ENCODE results near the gene HSPA8. TPM values are rescaled to one million over a fixed set of nuclear protein-coding genes. Genes with fewer than 3 reads are reported as not detected.
"Not testable (repeated sequence)": the region's sequence is repeated elsewhere in the genome, so short reads cannot be mapped to it uniquely, and the experiment has no call there.

Gene HSPA8
- total and polyA plus RNA-seq, 2 experiments from 2014 or later = 826 to 2,903 TPM

DNA sequence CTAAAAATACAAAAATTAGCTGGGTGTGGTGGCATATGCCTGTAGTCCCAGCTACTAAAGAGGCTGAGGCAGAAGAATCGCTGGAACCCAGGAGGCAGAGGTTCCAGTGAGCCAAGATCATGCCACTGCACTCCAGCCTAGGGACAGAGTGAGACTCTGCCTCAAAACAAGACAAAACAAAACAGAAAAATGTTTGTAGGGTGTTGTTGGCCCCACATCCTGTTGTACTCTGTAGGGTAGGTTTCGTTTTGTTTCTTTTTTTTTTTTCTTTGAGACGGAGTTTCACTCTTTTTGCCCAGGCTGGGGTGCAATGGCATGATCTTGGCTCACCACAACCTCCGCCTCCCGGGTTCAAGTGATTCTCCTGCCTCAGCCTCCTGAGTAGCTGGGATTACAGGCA lies 25.7 kb upstream of the HSPA8 start:
- H3K27ac ChIP-seq (ENCODE audit: low read depth); H3K27me3 ChIP-seq (ENCODE audit: insufficient read depth); ATAC-seq; H3F3A ChIP-seq (replicated peaks; ENCODE audit: low read depth); H3K4me1 Mint-ChIP-seq; H3K36me3 ChIP-seq (ENCODE audit: insufficient read depth); H2AFZ ChIP-seq; H3K4me2 ChIP-seq; H3K36me3 Mint-ChIP-seq (ENCODE audit: low read depth); H3K27ac Mint-ChIP-seq; H3K9me3 Mint-ChIP-seq; H3K4me3 Mint-ChIP-seq; H4K20me1 ChIP-seq (replicated peaks; ENCODE audit: insufficient read depth); H3K4me3 ChIP-seq; DNase-seq (ENCODE audit: low spot score); H3K27me3 Mint-ChIP-seq (ENCODE audit: insufficient read depth, low read depth, poor library complexity); H3K79me2 ChIP-seq (replicated peaks; ENCODE audit: insufficient read depth); H3K9me2 ChIP-seq (ENCODE audit: insufficient read depth); H3K4me1 ChIP-seq (ENCODE audit: insufficient read depth): not testable (repeated sequence)

DNA sequence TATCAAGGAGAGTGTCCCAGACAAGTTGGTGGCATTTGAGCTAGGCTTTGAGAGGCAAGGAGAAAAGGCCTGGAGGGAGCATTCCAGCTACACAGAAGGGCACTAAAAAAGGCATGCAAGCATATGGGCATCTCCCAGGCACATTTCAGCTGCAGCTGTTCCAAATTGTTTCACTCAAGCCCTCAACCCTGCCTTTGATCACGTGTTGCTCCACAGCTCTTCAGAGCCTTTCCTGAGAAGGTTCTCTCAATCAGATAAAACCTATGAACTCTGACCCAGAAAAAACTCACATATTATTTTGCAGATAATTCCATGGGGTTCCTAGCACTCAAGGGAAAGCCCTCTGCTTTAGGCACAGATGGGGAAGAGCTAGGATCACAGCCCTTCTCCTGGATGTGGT lies 24.4 kb upstream of the HSPA8 start:
- Histone ChIP-seq H3K36me3 (ENCODE audit: insufficient read depth) (no peaks in the 10 kb centered on the region), H3K79me2 (replicated peaks; ENCODE audit: insufficient read depth) (no peaks in the 10 kb centered on the region), H2AFZ (no peak overlapping the region), H3K9me2 (ENCODE audit: insufficient read depth) (no peaks in the 10 kb centered on the region), H3K4me3 (no peak overlapping the region), H4K20me1 (replicated peaks; ENCODE audit: insufficient read depth) (no peaks in the 10 kb centered on the region), H3K4me1 (ENCODE audit: insufficient read depth) (no peaks in the 10 kb centered on the region), H3K27ac (ENCODE audit: low read depth) (no peak overlapping the region), H3F3A (replicated peaks; ENCODE audit: low read depth) (no peaks in the 10 kb centered on the region), H3K27me3 (ENCODE audit: insufficient read depth) (no peaks in the 10 kb centered on the region), H3K4me2 (no peak overlapping the region)
- Mint-ChIP-seq H3K27me3 (ENCODE audit: insufficient read depth, low read depth, poor library complexity) (peaks cover 2% of the 10 kb centered on the region), H3K27ac (0 out of 2 replicates have a peak overlapping the region, but pooled peaks have one; percentile 38), H3K4me1 (no peaks in the 10 kb centered on the region), H3K4me3 (no peak overlapping the region), H3K9me3 (no peaks in the 10 kb centered on the region), H3K36me3 (ENCODE audit: low read depth) (peaks cover 8% of the 10 kb centered on the region; the same call in 1 of the 3 replicates)
- no peak for ATAC-seq
- no peak for DNase-seq (ENCODE audit: low spot score)
- TF ChIP-seq EZH2 (IDR thresholded peaks at IDR 0.05; ENCODE audit: low read depth, unreplicated experiment) (no peak), NANOG (IDR thresholded peaks at IDR 0.05; ENCODE audit: borderline replicate concordance) (no peak), POLR2AphosphoS5 (IDR thresholded peaks at IDR 0.05; ENCODE audit: low read depth) (no peak), STAT1 (IDR thresholded peaks at IDR 0.05; ENCODE audit: unreplicated experiment) (no peak)
- TF ChIP-seq, protein P1, sequence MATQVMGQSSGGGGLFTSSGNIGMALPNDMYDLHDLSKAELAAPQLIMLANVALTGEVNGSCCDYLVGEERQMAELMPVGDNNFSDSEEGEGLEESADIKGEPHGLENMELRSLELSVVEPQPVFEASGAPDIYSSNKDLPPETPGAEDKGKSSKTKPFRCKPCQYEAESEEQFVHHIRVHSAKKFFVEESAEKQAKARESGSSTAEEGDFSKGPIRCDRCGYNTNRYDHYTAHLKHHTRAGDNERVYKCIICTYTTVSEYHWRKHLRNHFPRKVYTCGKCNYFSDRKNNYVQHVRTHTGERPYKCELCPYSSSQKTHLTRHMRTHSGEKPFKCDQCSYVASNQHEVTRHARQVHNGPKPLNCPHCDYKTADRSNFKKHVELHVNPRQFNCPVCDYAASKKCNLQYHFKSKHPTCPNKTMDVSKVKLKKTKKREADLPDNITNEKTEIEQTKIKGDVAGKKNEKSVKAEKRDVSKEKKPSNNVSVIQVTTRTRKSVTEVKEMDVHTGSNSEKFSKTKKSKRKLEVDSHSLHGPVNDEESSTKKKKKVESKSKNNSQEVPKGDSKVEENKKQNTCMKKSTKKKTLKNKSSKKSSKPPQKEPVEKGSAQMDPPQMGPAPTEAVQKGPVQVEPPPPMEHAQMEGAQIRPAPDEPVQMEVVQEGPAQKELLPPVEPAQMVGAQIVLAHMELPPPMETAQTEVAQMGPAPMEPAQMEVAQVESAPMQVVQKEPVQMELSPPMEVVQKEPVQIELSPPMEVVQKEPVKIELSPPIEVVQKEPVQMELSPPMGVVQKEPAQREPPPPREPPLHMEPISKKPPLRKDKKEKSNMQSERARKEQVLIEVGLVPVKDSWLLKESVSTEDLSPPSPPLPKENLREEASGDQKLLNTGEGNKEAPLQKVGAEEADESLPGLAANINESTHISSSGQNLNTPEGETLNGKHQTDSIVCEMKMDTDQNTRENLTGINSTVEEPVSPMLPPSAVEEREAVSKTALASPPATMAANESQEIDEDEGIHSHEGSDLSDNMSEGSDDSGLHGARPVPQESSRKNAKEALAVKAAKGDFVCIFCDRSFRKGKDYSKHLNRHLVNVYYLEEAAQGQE (IDR thresholded peaks at IDR 0.05; ENCODE audit: unreplicated experiment) = no peak

DNA sequence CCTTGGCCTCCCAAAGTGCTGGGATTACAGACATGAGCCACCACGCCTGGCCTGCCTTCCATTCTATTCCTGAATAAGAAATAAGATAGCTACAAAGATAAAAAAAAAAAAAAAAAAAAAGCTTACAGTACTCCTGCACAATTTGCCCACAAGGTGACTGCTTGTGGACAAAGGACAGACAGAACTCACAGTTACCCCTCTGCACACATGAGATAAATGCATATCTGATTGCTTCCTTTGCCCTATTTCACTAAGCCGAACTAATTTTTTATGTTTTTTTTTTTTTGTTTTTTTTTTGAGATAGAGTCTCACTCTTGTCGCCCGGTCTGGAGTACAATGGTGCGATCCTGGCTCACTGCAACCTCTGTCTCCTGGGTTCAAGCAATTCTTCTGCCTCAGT lies 23.6 kb upstream of the HSPA8 start:
- Histone ChIP-seq H3F3A (replicated peaks; ENCODE audit: low read depth) (no peaks in the 10 kb centered on the region), H2AFZ (no peak overlapping the region), H3K36me3 (ENCODE audit: insufficient read depth) (no peaks in the 10 kb centered on the region; the same call in 1 of the 2 replicates), H3K4me1 (ENCODE audit: insufficient read depth) (no peaks in the 10 kb centered on the region), H3K27me3 (ENCODE audit: insufficient read depth) (no peaks in the 10 kb centered on the region), H3K4me3 (no peak overlapping the region), H3K9me2 (ENCODE audit: insufficient read depth) (no peaks in the 10 kb centered on the region), H3K27ac (ENCODE audit: low read depth) (no peak overlapping the region), H3K79me2 (replicated peaks; ENCODE audit: insufficient read depth) (no peaks in the 10 kb centered on the region), H4K20me1 (replicated peaks; ENCODE audit: insufficient read depth) (no peaks in the 10 kb centered on the region), H3K4me2 (no peak overlapping the region)
- no peak for DNase-seq (ENCODE audit: low spot score)
- no peak for ATAC-seq
- Mint-ChIP-seq H3K4me1 (no peaks in the 10 kb centered on the region), H3K4me3 (no peak overlapping the region), H3K27ac (no peak overlapping the region), H3K9me3 (no peaks in the 10 kb centered on the region), H3K27me3 (ENCODE audit: insufficient read depth, low read depth, poor library complexity) (peaks cover 2% of the 10 kb centered on the region), H3K36me3 (ENCODE audit: low read depth) (peaks cover 8% of the 10 kb centered on the region; the same call in 1 of the 3 replicates)
- TF ChIP-seq, protein P1 (IDR thresholded peaks at IDR 0.05; ENCODE audit: unreplicated experiment) = no peak
- TF ChIP-seq ZNF114 (CRISPR knock-in tag; IDR thresholded peaks at IDR 0.05) (no peak), EZH2 (IDR thresholded peaks at IDR 0.05; ENCODE audit: low read depth, unreplicated experiment) (no peak), POLR2AphosphoS5 (IDR thresholded peaks at IDR 0.05; ENCODE audit: low read depth) (no peak), JUNB (IDR thresholded peaks at IDR 0.05; ENCODE audit: unreplicated experiment) (no peak)
- TF ChIP-seq, protein P2, sequence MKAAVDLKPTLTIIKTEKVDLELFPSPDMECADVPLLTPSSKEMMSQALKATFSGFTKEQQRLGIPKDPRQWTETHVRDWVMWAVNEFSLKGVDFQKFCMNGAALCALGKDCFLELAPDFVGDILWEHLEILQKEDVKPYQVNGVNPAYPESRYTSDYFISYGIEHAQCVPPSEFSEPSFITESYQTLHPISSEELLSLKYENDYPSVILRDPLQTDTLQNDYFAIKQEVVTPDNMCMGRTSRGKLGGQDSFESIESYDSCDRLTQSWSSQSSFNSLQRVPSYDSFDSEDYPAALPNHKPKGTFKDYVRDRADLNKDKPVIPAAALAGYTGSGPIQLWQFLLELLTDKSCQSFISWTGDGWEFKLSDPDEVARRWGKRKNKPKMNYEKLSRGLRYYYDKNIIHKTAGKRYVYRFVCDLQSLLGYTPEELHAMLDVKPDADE (IDR thresholded peaks at IDR 0.05) = no peak
